Fibroblast of lung (primary cell): ENCODE data around the gene CARMIL1. TPM values are rescaled to one million over a fixed set of nuclear protein-coding genes. Genes with fewer than 3 reads are reported as not detected.

ENCODE experiments used
- DNase-seq, 2 donors: peaks; one replicate each; pipeline versions ENCODE4 v3.0.0 to v3.0.0-alpha.2; 2010; ENCODE audit warnings: low read depth in 2 of 2
- H2AFZ ChIP-seq: 2 replicates; pipeline ENCODE4 v1.5.1; 2012; ENCODE audit warnings: low read length, control low read depth, inconsistent platforms
- H3K27ac ChIP-seq: 2 replicates; pipeline ENCODE4 v1.5.1; 2011; ENCODE audit warnings: low read length, control low read depth; ENCODE audit not compliant: insufficient read depth
- H3K27me3 ChIP-seq: 2 replicates; pipeline ENCODE4 v1.5.1; 2011; ENCODE audit warnings: mild to moderate bottlenecking, low read length; ENCODE audit not compliant: control insufficient read depth, insufficient read depth
- H3K36me3 ChIP-seq: 2 replicates; pipeline ENCODE4 v1.5.1; 2011; ENCODE audit warnings: low read length; ENCODE audit not compliant: control insufficient read depth, insufficient read depth
- H3K4me1 ChIP-seq: 2 replicates; pipeline ENCODE4 v1.5.1; 2011; ENCODE audit warnings: low read length; ENCODE audit not compliant: control insufficient read depth, insufficient read depth; ENCODE audit errors: extremely low read depth
- H3K4me2 ChIP-seq: 2 replicates; pipeline ENCODE4 v1.5.1; 2011; ENCODE audit warnings: low read length, control low read depth; ENCODE audit not compliant: insufficient read depth; ENCODE audit errors: extremely low read depth
- H3K4me3 ChIP-seq, 4 experiments: fragments of 200-600 bp in 1 of 4; sonication (generic) in 1 of 4; replicated peaks in 1 of 4; 2 replicates each; pipeline ENCODE4 v1.5.1; 2011 to 2016; ENCODE audit warnings: low read length in 4 of 4, low read depth in 3 of 4, mild to moderate bottlenecking in 3 of 4, control low read depth in 2 of 4, inconsistent platforms in 1 of 4, mixed read lengths in 1 of 4; ENCODE audit not compliant: insufficient read depth in 1 of 4; ENCODE audit errors: control extremely low read depth in 1 of 4
- H3K79me2 ChIP-seq: 2 replicates; pipeline ENCODE4 v1.5.1; 2012; ENCODE audit warnings: mild to moderate bottlenecking, low read length, inconsistent platforms; ENCODE audit not compliant: control insufficient read depth, insufficient read depth
- H3K9ac ChIP-seq: 2 replicates; pipeline ENCODE4 v1.5.1; 2011; ENCODE audit warnings: mild to moderate bottlenecking, low read length, control low read depth; ENCODE audit not compliant: insufficient read depth
- H3K9me3 ChIP-seq: 2 replicates; pipeline ENCODE4 v1.5.1; 2012; ENCODE audit warnings: low read depth, low read length; ENCODE audit not compliant: control insufficient read depth, insufficient read depth
- H4K20me1 ChIP-seq: 2 replicates; pipeline ENCODE4 v1.5.1; 2011; ENCODE audit warnings: low read length; ENCODE audit not compliant: control insufficient read depth, insufficient read depth; ENCODE audit errors: extremely low read depth
- CTCF ChIP-seq, 2 donors: IDR thresholded peaks in 1 of 2; conservative IDR thresholded peaks in 1 of 2; 1 replicate in 1 of 2; 2 replicates in 1 of 2; pipeline ENCODE4 v1.5.1; 2011 to 2012; ENCODE audit warnings: low read length in 2 of 2, control low read depth in 1 of 2, inconsistent platforms in 1 of 2, low read depth in 1 of 2, mild to moderate bottlenecking in 1 of 2
- EZH2 ChIP-seq: IDR thresholded peaks from 2 replicates; pipeline ENCODE4 v1.5.1; 2012; ENCODE audit warnings: low read length, control low read depth, mild to moderate bottlenecking; ENCODE audit errors: missing control alignments
- polyA plus RNA-seq, 2 donors: library from polyadenylated mRNA; depleted of rRNA in 1 of 2; stranded (reverse) in 1 of 2; unstranded in 1 of 2; fragments of >200 nt; gene quantifications; 2 replicates each; pipeline ENCODE4 v1.2.1, GENCODE V29; 2011 to 2012; ENCODE audit warnings: missing spikeins in 1 of 2
- total RNA-seq: library from RNA; depleted of rRNA; stranded (reverse); fragments of >200 nt; gene quantifications from 2 replicates; pipeline ENCODE4 v1.2.1, GENCODE V29; 2014

Gene CARMIL1
- total and polyA plus RNA-seq, 2 donors (not counting 1 experiment from before 2014, with no cell fraction given): 10.2 to 12.5 TPM

- Histone ChIP-seq H3K27ac (no peak overlapping the region), H3K4me1 (no peaks in the 10 kb centered on the region), H3K27me3 (no peaks in the 10 kb centered on the region), H3K9me3 (no peaks in the 10 kb centered on the region), H3K4me2 (no peak overlapping the region), H3K79me2 (no peaks in the 10 kb centered on the region), H4K20me1 (no peaks in the 10 kb centered on the region), H3K36me3 (no peaks in the 10 kb centered on the region), H3K4me3 (no peak overlapping the region), H2AFZ (no peak overlapping the region), H3K9ac (no peak overlapping the region)
- DNase-seq: no peak
- no peak for TF ChIP-seq EZH2
These were observed 48.3 kb downstream of the CARMIL1 start for GRCh38 chr6:25327432-25327831.

- Histone ChIP-seq H3K4me1 (no peaks in the 10 kb centered on the region), H4K20me1 (no peaks in the 10 kb centered on the region), H3K79me2 (no peaks in the 10 kb centered on the region), H3K9me3 (no peaks in the 10 kb centered on the region), H3K27ac (no peak overlapping the region), H3K36me3 (no peaks in the 10 kb centered on the region), H3K27me3 (no peaks in the 10 kb centered on the region), H3K9ac (no peak overlapping the region), H3K4me3 (no peak overlapping the region), H2AFZ (no peak overlapping the region), H3K4me2 (no peak overlapping the region)
- TF ChIP-seq CTCF (conservative IDR thresholded peaks at IDR 0.05 in 1 of 2, IDR thresholded peaks at IDR 0.05 in 1 of 2; ENCODE audit: low read depth in 1 of 2, low read length in 2 of 2): no peak
- TF ChIP-seq EZH2: no peak
- DNase-seq: no peak
These were observed 50.1 kb downstream of the CARMIL1 start for GRCh38 chr6:25329161-25329817.

- H3K27ac ChIP-seq: no peak overlapping the region
- no peaks in the 10 kb centered on the region for H3K27me3 ChIP-seq
These were observed 50.8 kb downstream of the CARMIL1 start for GRCh38 chr6:25329982-25330381.

More at GRCh38 chr6:25329982-25330381, 50.8 kb downstream of the CARMIL1 start:
- Histone ChIP-seq H3K4me1 (no peaks in the 10 kb centered on the region), H2AFZ (no peak overlapping the region), H4K20me1 (no peaks in the 10 kb centered on the region), H3K36me3 (no peaks in the 10 kb centered on the region), H3K79me2 (no peaks in the 10 kb centered on the region), H3K9ac (no peak overlapping the region), H3K9me3 (no peaks in the 10 kb centered on the region), H3K4me3 (no peak overlapping the region), H3K4me2 (no peak overlapping the region)
- TF ChIP-seq CTCF (conservative IDR thresholded peaks at IDR 0.05 in 1 of 2, IDR thresholded peaks at IDR 0.05 in 1 of 2; ENCODE audit: low read depth in 1 of 2, low read length in 2 of 2) (no peak), EZH2 (no peak)
- DNase-seq: no peak
